HG03039 (cell line): Measurements from ENCODE around the gene CNTN1.

Experiments used
- ATAC-seq: cut with Tn5 transposase; IDR thresholded peaks from one replicate; pipeline ENCODE4 v1.9.1; 2021; ENCODE audit warnings: mild to moderate bottlenecking, moderate library complexity; ENCODE audit not compliant: unreplicated experiment

CNTN1 gene

DNA sequence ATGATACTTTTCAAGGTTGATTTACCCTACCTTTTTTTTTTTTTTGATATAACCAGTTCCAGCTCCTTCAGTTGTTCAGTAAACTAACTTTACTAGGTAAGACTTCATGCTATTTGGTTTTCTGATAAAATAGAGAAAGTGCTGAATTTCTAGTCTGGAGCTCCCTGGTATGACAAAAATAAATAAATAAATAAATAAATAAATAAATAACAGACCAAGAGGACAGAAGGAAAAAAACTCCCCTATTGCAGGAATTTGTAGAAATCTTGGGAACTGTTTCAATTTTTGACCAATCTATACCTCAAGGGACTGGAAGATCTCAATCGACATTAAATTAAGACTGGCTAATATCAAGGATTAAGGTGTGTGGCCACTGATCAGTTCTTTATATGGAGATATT lies 265.2 kb downstream of the CNTN1 start:
- ATAC-seq: no peak

DNA sequence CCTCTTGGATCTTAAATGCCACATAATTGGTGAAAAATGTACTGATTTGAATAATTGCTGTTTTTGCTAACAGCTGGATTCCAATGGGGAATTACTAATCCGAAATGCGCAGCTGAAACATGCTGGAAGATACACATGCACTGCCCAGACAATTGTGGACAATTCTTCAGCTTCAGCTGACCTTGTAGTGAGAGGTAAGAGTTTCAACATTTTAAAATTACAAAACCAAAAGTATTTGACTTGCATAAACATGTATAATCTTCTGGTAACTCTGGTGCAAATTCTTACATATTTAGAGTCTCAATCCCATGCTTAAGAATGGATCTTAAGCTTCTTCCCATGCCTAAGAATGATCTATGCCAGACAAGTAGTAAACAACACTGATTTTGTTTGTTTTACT lies 266.8 kb downstream of the CNTN1 start:
- ATAC-seq: no peak

DNA sequence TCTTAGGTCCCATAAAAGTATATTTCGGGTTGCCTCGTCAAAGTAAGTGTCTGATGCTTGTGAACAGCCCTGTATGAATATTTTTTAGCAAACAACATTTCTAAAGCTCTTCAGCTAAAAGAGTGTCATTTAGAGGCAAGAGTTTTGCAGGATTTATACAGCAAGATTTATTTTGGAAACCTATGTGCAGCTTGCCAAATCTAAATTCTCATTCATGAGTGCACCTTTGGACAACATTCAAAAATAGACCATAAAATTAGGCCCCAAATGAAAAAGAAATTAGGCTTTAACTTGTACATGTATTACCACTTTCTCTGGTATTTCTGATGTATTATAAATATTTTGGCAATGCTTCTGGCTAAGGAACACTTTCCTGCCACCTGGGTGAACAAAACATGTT lies 271.5 kb downstream of the CNTN1 start:
- ATAC-seq: no peak

DNA sequence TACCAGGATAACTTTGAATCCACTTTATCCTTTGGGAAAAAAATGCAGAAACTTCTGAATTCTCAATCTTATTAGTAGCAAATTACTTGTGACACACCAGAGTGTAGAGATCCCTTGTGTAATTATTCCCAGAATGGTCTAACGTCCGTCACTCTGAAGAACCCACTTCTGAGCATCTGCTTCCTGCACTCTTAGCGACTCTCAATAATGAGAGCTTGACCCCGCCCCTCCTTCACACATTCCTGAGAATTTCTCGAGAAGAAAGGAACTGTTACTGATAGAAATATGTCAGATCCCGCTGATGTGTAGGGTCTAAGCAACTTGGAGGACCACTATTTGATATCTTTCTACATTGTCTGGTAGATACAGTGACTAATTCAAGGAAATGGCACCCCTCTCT lies 277.6 kb downstream of the CNTN1 start:
- ATAC-seq: no peak

DNA sequence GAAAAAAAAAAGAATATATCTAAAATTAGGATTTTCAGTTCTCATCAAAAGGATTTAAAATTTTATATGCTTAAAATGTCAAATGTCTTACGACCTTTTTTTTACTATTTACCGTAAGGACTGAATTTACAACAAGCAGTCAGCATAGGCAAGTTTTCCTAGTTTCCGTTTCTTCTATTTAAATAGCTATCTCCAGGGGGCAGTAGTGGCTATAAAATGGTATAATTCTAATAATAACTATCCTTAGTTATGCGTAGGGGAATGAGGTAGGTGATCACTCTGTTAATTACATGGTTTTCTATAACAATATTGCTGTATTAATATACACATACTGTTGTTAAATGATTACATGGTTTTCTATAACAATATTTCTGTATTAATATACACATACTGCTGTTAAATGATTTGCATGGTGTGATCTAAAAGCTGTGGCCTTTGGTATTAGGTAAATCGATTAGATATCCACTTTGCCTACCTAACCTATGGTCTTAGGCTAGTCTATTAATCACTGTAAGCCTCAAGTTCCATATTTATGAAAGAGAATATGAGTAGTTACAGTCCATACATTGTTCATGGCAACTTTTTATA lies 278.2 kb downstream of the CNTN1 start:
- no peak for ATAC-seq

DNA sequence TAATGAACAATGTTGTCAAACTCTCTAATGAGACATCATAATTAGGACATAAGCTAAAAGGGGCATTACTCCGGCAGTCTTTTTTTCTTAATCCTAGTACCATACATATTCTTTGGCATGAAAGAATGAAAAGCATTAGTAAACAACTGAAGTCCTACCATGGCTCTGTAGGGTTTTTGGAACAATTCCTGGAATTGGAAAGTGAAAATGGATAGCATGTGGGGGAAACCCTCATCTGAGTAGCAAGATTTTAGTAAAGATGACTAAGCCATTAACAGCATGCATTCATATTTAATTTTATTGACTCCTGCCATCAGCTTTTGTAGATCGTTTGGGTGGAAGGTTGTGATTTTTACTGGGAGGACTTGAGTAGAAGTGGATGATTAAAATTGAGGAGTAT lies 279.7 kb downstream of the CNTN1 start:
- no peak for ATAC-seq

DNA sequence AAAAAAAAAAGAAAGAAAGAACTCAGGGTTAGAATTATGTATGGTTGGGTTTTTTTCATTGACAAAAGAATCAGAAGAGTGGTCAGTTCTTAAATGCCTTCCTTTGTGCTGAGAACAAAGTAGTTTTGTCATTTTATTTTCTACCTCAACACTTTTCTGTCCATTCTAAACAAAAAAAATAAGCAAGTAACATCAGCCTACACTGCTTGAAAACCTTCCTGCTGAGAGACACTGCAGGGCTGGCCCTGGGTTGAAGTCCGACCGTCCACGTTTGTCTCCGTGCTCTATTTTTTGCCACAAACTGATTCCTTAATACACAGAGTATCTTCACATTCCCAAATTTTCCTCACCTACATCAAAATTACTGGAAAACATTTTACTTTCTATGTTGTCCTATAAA lies 284.3 kb downstream of the CNTN1 start:
- ATAC-seq: no peak

DNA sequence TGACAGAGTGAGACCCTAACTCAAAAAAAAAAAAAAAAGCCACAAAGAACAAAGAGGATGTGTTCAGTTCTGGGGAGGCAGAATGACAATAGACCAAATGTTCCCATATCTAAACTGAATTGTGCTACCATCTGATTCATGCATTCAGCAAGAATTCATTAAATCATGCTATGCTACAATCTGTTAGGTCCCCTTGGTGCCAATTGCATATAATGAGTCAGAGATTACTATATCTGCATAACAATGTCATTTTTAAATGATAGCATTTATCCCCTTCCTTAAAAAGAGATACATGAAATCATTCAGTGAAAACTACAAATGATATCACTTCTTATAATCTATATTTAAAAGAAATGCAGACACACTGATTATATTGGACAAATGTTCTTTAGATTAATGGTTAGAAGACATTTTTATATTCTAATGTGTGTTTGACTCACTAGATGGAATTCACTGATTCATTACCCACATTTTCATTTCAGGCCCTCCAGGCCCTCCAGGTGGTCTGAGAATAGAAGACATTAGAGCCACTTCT lies 288.3 kb downstream of the CNTN1 start:
- ATAC-seq: no peak

DNA sequence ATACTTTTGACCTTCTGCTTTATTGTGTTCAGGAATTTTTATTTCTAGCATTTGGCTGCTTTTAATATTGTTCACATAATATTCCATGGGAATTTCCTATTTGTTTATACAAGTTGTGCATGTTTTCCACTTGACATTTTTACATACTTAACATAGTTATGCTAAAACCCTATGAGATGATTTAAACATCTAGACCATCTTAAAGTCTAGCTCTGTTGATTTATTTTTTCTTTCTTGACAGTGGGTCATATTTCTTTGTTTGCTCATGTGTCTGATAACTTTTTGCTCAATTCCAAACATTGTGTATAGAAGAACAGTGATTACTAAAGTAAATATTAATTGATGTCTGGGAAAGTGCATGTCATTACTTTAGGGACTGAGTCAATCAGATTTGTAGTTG lies 293.8 kb downstream of the CNTN1 start:
- ATAC-seq: no peak

DNA sequence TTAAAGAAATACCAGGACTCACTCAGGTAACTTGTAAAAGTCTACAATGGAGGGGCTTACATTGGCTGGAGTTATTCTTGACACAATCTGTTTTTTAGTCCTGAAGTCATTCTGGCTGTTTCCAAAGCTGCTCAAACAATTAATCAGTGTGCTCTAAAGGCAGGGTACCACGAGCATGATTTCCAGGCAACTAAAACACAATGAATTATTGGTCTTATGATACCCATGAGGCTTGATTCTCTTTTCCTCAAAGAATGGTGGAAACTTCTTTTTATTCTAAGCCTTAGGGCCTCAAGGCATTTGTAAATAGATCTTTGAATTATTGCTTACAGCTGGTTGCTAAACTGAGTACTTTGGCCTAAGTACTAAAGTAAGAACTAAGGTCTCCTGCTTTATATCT lies 296.1 kb downstream of the CNTN1 start:
- ATAC-seq: no peak

DNA sequence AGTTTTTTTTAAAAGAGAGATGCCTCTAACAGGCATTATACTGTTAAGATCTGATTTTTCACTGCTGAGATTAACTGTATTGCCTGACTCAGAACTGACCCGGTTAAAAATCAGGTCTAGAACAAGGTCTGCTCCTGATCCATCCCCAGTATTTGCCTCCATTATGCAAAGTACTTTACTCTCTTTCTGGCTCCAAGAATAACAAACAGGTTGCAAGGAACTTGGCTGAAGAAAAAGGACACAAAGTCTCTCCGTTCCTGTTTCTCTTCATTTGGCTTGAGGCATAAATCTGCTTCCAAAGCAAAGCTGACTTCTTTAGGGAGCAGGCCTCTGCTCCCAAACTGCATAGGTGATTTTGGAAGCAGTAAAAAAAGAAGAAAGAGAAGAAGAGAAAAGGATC lies 296.6 kb downstream of the CNTN1 start:
- no peak for ATAC-seq

DNA sequence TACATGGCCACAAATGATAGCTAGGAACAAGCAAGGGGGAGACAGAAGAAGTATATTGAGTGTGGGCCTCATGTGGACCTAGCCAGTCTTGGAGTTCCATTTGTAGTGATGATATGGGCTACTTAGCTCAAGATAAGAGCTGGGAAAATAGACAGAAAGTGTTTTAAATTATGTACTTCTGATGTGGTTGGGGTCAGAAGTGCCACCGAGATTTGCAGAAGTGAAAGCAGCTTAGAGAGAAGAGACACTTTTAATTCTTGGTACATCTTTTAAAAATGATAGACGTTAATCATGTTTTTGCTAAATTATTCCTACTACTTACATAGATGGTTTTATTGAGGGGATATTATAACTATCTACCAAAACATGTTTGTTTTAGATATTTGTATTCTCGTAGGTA lies 297.5 kb downstream of the CNTN1 start:
- ATAC-seq: no peak

DNA sequence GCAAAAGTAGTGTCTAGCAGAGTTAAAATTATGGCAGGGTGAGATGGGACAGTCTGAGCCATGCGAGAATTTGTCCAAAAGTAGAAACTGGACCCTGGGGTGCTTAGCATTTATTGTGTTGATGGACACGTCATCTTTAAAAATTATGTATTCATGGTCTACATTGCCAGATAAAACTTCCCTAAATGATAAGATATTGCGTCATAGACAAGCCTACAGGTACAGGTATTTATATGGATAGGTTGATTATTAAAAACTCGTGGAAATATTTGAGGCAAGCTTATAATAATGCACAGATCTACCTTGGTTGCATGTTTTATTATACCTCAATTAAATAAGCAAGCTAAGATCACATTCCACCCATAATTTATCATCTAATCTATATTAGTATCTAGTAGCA lies 299.9 kb downstream of the CNTN1 start:
- no peak for ATAC-seq

DNA sequence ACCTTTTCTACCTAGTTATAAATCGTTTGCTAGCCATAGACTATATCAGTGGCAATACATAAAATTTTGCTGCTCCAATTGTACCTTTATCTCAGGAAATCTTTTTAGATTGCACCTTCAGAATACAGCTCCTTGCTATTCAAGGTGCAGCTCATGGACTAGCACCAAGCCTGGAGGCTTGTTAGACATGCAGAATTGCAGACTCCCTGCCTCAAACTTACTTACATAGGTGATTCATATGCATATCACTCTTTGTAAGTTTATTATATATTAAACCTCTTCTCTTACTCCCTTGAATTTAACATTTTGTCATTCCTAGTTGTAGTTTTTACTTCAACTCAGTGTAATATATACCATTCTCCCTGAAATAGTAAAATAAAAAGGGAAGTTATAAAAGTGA lies 300.4 kb downstream of the CNTN1 start:
- ATAC-seq: no peak

DNA sequence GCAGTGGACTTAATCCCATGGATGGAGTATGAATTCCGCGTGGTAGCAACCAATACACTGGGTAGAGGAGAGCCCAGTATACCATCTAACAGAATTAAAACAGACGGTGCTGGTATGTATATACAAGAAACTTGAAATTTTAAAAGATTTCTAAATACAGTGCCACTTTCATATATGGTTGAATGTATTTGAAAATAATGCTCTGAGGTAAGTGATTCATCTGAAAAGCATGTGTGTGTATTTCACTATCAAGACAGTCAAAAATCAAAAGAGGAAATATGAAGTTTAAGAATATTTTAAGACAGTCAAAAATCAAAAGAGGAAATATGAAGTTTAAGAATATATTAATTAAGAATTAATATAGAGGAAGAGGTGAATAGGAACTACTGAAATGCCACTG lies 300.9 kb downstream of the CNTN1 start:
- no peak for ATAC-seq

DNA sequence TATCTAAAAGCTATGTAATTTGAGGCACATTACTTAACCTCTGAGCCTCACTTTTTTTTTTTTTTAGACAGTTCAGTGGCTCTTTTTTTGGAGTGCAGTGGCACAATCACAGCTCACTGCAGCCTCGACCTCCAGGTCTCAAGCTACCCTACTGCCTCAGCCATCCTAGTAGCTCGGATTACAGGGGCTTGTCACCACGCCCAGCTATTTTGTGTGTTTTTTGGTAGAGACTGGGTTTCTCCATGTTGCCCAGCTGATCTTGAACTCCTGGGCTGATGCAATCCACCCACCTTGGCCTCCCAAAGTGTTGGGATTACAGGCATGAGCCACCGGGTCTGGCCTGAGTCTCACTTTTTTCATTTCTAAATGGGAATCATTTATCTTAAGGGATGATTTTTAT lies 303.9 kb downstream of the CNTN1 start:
- ATAC-seq: no peak

DNA sequence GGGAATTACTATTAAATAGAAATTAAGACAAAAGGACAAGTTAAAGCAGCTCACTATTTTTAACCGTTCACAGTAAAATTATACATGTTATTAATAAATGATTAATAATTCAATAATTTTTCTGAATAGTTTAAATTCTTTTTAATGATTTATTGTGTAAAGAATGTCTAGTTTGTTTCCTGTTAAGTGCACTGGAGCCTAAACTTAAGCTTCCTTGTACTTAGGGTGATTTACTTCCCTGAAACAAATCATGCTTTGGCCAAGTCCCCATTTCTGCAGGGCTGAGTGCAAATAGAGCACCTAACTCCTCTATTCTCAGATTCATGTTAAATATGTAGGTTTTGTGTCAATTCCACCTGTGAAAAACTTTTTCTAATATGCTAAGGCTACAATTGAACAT lies 307.0 kb downstream of the CNTN1 start:
- ATAC-seq: no peak

DNA sequence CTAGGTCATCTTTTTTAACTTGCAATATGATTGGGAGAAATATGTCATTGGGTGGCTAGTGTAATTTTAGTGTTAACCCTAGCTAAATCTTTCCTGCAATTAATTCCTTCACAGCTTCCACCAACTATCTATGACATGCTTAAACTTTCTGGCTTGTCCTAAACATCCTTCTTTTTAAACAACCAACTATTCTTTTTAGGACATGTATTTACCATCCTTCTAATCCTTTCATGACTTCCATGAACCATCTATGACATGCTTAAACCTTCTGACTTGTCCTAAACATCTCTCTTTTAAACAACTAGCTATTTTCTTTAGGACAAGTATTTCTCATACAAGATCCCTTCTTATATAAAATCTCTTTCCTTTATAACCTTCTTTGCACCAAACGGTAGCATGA lies 316.2 kb downstream of the CNTN1 start:
- no peak for ATAC-seq

DNA sequence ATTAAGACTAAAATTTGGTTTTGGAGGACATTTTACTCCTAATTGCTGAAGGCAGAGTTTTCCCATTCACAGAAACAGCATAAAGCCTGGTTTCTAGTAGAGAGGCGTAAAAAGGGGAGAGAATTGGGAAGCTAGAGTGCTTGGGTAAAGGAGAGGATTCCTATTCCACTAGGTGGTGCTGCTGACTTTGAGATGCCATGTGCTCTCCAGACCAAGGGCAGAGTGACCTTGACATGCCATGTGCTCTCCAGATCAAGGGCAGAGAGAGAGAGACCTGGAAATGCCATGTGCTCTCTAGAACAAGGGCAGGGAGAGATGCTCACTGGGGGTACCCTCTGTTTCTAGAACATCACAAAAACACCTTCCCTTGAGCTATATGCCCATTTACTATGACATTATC lies 319.7 kb downstream of the CNTN1 start:
- no peak for ATAC-seq

DNA sequence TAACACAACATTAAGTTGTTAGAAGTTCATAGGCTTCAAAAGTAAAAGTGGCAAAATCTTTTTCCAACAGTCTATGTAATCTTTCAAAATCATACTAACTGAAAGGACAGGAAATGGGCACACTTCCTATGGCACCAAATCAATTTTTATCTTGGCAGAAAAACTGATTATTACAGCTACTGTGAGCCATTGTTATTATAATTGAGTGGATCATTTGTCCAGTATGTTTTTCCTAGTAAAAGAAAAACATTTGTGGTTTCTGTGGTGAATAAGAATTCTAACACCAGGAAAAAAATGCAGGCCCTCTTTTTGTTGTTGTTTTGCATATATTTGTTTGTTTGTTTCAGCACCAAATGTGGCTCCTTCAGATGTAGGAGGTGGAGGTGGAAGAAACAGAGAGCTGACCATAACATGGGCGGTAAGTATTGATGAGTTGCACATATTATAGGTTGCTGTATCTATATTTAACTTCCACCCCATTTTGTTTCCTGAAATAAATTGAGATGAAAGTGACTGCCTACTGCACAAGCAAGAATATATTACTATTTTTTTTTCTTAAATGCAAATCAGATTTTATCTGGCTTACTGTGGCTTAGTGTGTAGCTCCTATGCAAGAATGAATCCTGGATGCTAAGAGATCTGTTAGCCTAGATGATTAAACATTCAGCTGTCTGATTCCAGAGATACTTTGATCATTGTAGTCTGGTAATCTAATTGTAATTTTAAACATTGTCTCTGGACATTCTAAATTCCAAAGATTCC lies 321.8 kb downstream of the CNTN1 start:
- no peak for ATAC-seq

DNA sequence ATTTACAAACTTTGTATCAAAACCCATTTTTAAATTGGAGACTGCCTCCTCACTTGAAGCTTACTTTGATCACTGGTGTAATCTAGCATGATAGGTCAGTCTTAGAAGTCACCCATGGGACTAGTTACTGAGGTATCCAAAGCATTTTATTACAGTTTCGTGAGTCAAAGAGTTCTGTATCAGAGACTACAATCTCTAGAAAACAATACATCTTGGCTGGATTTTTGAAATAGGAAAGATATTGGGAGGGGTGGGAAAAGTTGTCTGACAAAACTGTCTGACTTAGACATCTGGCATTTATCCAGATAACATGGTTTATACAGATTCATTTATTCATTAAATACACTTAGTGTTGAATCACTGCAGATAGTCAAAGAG lies 322.4 kb downstream of the CNTN1 start:
- ATAC-seq: no peak

DNA sequence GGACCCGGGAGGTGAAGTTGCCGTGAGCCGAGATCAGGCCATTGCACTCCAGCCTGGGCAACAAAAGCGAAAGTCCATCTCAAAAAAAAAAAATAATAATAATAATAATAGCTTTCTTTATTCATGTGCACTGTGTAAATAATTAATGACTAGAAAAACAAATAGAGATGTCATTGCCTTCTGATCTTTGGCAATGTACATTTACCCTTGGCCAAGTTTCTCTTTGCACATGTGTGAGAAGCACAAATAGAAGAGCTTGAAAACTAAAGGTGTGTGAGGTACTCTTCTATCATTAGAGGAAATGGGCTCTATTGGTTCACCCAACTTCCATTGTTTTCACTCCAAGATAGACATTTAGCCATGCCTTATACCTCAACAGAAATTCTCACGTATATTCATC lies 325.8 kb downstream of the CNTN1 start:
- no peak for ATAC-seq

DNA sequence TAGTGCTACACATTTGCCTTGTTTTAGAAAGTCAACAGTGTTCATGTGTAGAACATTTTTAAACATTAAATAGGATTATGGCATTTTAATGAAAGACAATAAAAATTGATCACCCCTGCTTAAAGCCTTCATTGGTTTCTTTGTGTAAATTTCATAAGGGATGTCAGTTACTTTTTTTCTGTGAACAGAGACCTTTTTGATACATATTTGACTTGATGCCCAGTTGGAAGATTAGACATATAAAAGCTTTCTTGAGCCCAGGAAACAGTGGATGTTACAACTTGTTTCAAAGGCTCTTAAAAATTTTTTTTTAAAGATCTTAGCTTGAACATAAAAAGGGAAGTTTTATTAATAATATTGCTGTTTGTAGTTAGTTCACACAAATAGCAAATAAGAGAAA lies 327.2 kb downstream of the CNTN1 start:
- no peak for ATAC-seq
